GM12878 (cell line): ENCODE data around the gene TACR1. TPM values are rescaled to one million over a fixed set of nuclear protein-coding genes. Genes with fewer than 3 reads are reported as not detected.

Source experiments
- ATAC-seq: fragments of 200-7000 bp; cut with Tn5 transposase; 3 replicates; pipeline ENCODE4 v1.9.1; 2020; ENCODE audit warnings: mild to moderate bottlenecking, moderate library complexity
- BruUV-seq: library from RNA; stranded (reverse); fragments of 400-500 nt; replicated peaks from 2 replicates; lab custom pipeline; 2021; lab: Mats Ljungman, UMichigan
- CTCF ChIA-PET: fragments of 300-600 bp; sonication (Branson Sonifier 250); formaldehyde crosslinking; extraction: SDS; loops from one replicate; lab custom pipeline; 2021; ENCODE audit warnings: inconsistent platforms; lab: Yijun Ruan, JAX
- POLR2A ChIA-PET: fragments of 350-600 bp; formaldehyde crosslinking; extraction: SDS; loops from one replicate; lab custom pipeline; 2021; ENCODE audit warnings: inconsistent platforms; lab: Charles Lee
- RAD21 ChIA-PET: fragments of 300-600 bp; sonication (Branson Sonifier 250); formaldehyde crosslinking; loops from one replicate; lab custom pipeline; 2023; ENCODE audit warnings: antibody characterized with exemption; ENCODE audit not compliant: unreplicated experiment; lab: Charles Lee
- SMC1A ChIA-PET: fragments of 300-600 bp; sonication (Branson Sonifier 250); formaldehyde crosslinking; loops from one replicate; lab custom pipeline; 2023; ENCODE audit not compliant: unreplicated experiment, uncharacterized antibody; lab: Charles Lee
- DNase-seq: peaks from one replicate; pipeline ENCODE4 v3.0.0-alpha.2; 2011; ENCODE audit warnings: low read depth, low spot score
- FAIRE-seq: peaks from 3 replicates; lab custom pipeline; 2011; peaks lifted over from hg19 to GRCh38; lab: Jason Lieb, UNC
- H2AFZ ChIP-seq: 2 replicates; pipeline ENCODE4 v1.6.0; 2011; ENCODE audit warnings: low read depth, low read length, control low read depth; ENCODE audit not compliant: control insufficient read depth
- H3K27ac ChIP-seq: 2 replicates; pipeline ENCODE4 v1.5.1; 2011; ENCODE audit warnings: control low read depth; ENCODE audit not compliant: control insufficient read depth, insufficient read depth
- H3K27me3 ChIP-seq, 2 experiments: replicated peaks in 1 of 2; 2 replicates each; pipeline versions ENCODE4 v1.6.0 to v1.6.1; 2011; ENCODE audit warnings: low read length in 1 of 2; ENCODE audit not compliant: control insufficient read depth in 2 of 2, insufficient read depth in 2 of 2
- H3K36me3 ChIP-seq, 2 experiments: 2 replicates each; pipeline ENCODE4 v1.5.1; 2011; ENCODE audit warnings: low read length in 1 of 2; ENCODE audit not compliant: control insufficient read depth in 2 of 2, insufficient read depth in 2 of 2
- H3K4me1 ChIP-seq: 2 replicates; pipeline ENCODE4 v1.6.1; 2011; ENCODE audit warnings: mild to moderate bottlenecking, low read length, moderate library complexity, mixed read lengths; ENCODE audit not compliant: control insufficient read depth, insufficient read depth
- H3K4me2 ChIP-seq: 2 replicates; pipeline ENCODE4 v1.6.0; 2011; ENCODE audit warnings: control low read depth; ENCODE audit not compliant: control insufficient read depth, insufficient read depth
- H3K4me3 ChIP-seq: fragments of 200-600 bp; sonication (generic); 2 replicates; pipeline ENCODE4 v1.5.1; 2016
- H3K79me2 ChIP-seq: 2 replicates; pipeline ENCODE4 v1.6.0; 2011; ENCODE audit warnings: low read length; ENCODE audit not compliant: control insufficient read depth, insufficient read depth
- H3K9ac ChIP-seq: 2 replicates; pipeline ENCODE4 v1.8.0; 2011; ENCODE audit warnings: low read length, control low read depth, mixed read lengths; ENCODE audit not compliant: control insufficient read depth, insufficient read depth
- H3K9me3 ChIP-seq: replicated peaks from 3 replicates; pipeline ENCODE4 v1.5.1; 2011; ENCODE audit warnings: mild to moderate bottlenecking, low read length; ENCODE audit not compliant: control insufficient read depth, insufficient read depth
- H4K20me1 ChIP-seq: 2 replicates; pipeline ENCODE4 v1.6.0; 2011; ENCODE audit not compliant: control insufficient read depth, insufficient read depth
- CBFB ChIP-seq: IDR thresholded peaks from 2 replicates; pipeline ENCODE4 v1.6.1; 2016; ENCODE audit warnings: antibody characterized with exemption, low read depth
- CHD1 ChIP-seq: IDR thresholded peaks from 2 replicates; pipeline ENCODE4 v1.6.1; 2012; ENCODE audit warnings: low read depth, low read length, improper control_type of control experiment
- CREM ChIP-seq: IDR thresholded peaks from 2 replicates; pipeline ENCODE4 v1.6.1; 2014; ENCODE audit warnings: antibody characterized with exemption, low read depth
- IKZF2 ChIP-seq, 2 experiments: fragments of 450-650 bp; IDR thresholded peaks; 2 replicates each; pipeline ENCODE4 v1.6.1; 2017; ENCODE audit warnings: mild to moderate bottlenecking in 2 of 2, moderate library complexity in 2 of 2
- IRF4 ChIP-seq: IDR thresholded peaks from 2 replicates; pipeline ENCODE4 v1.6.1; 2011; ENCODE audit warnings: low read depth, low read length
- MXI1 ChIP-seq: fragments of 150-350 bp; IDR thresholded peaks from 2 replicates; pipeline ENCODE4 v1.6.1; 2011; ENCODE audit warnings: low read depth, mild to moderate bottlenecking, inconsistent platforms, low read length, improper control_type of control experiment
- NFYB ChIP-seq: IDR thresholded peaks from 2 replicates; pipeline ENCODE4 v1.6.1; 2011; ENCODE audit warnings: low read depth, mild to moderate bottlenecking, low read length, improper control_type of control experiment, moderate library complexity; ENCODE audit not compliant: insufficient read depth
- NRF1 ChIP-seq: conservative IDR thresholded peaks from 2 replicates; pipeline ENCODE4 v1.6.1; 2011; ENCODE audit warnings: mild to moderate bottlenecking, low read depth, low read length, improper control_type of control experiment
- RCOR1 ChIP-seq: conservative IDR thresholded peaks from 2 replicates; pipeline ENCODE4 v1.6.1; 2012; ENCODE audit warnings: low read depth, low read length, improper control_type of control experiment
- RUNX3 ChIP-seq: IDR thresholded peaks from 2 replicates; pipeline ENCODE4 v1.6.1; 2012; ENCODE audit warnings: low read length, inconsistent platforms
- ZBTB40 ChIP-seq: fragments of 450-650 bp; IDR thresholded peaks from 2 replicates; pipeline ENCODE4 v1.6.1; 2016; ENCODE audit warnings: mild to moderate bottlenecking, moderate library complexity, borderline replicate concordance
- ZNF24 ChIP-seq: fragments of 450-650 bp; IDR thresholded peaks from 2 replicates; pipeline ENCODE4 v1.6.1; 2017; ENCODE audit warnings: antibody characterized with exemption, mild to moderate bottlenecking
- ZNF687 ChIP-seq: fragments of 450-650 bp; IDR thresholded peaks from 2 replicates; pipeline ENCODE4 v1.6.1; 2017; ENCODE audit warnings: mild to moderate bottlenecking, moderate library complexity
- WGBS: methylation state at CpG from one replicate; pipeline ENCODE4 v1.1.6; 2016; ENCODE audit warnings: low lambda C conversion rate; ENCODE audit not compliant: insufficient replicate concordance, insufficient coverage; ENCODE audit errors: missing lambda C conversion rate; 5-methylcytosine and 5-hydroxymethylcytosine counted together
- in situ Hi-C: fragments of 300-500 bp; cut with MboI; formaldehyde crosslinking; loops from 9 replicates; pipeline ENCODE4 v1.14.3; 2018; ENCODE audit warnings: mixed read lengths
- intact Hi-C: fragments of 100-400 bp; cut with micrococcal nuclease; formaldehyde crosslinking; loops from one replicate; pipeline ENCODE4 v1.14.2; 2022; ENCODE audit not compliant: unreplicated experiment
- polyA plus RNA-seq, 11 experiments: library from polyadenylated mRNA; depleted of rRNA in 4 of 11; unstranded in 6 of 11; stranded (reverse) in 5 of 11; fragments of >200 nt; fragmentation: Nextera tagmentation in 4 of 11; fragmentation: Illumina TruSeq in 1 of 11; extraction: Ambion mirVana in 4 of 11; extraction: Trizol in 1 of 11; gene quantifications; 1 replicate in 1 of 11; 2 replicates in 10 of 11; pipeline versions ENCODE4 v1.2.1 to v1.2.3, GENCODE V29; 2011 to 2016; ENCODE audit warnings: inconsistent platforms in 2 of 11, missing spikeins in 2 of 11, low read depth in 1 of 11
- total RNA-seq, 4 experiments: library from RNA; depleted of rRNA in 3 of 4; stranded (reverse); fragments of >200 nt in 3 of 4; fragmentation: Illumina TruSeq in 1 of 4; extraction: Trizol in 1 of 4; gene quantifications; 2 replicates each; pipeline versions ENCODE4 v1.2.1 to v1.2.3, GENCODE V29; 2013 to 2021

The TACR1 gene
- total and polyA plus RNA-seq, 10 of the 15 experiments (the other 5 are each of a cell fraction or from before 2014, with no cell fraction given), result 0.04 to 1.4 (median 0.15) TPM

GRCh38 chr2:75021672-75022071 is 177.6 kb downstream of the TACR1 start:
- CTCF ChIA-PET, result interaction anchor here (1.2 kb wide), 3 partner anchors 42 to 587 kb away, joined by 3 to 4 read pairs (median 3); no protein-coding TSS in a partner anchor

More at GRCh38 chr2:75021672-75022071, 177.6 kb downstream of the TACR1 start:
- TF ChIP-seq CBFB (no peak), NFYB (no peak), ZBTB40 (no peak), IRF4 (no peak), NRF1 (no peak), CHD1 (no peak), CREM (no peak), MXI1 (no peak), RCOR1 (no peak), IKZF2 (IDR thresholded peaks at IDR 0.05) (no peak), ZNF24 (no peak), ZNF687 (no peak), RUNX3 (no peak)
- Histone ChIP-seq H3K4me3 (no peak overlapping the region), H2AFZ (no peak overlapping the region), H3K27me3 (no peaks in the 10 kb centered on the region), H3K9ac (no peak overlapping the region), H4K20me1 (no peaks in the 10 kb centered on the region), H3K79me2 (no peaks in the 10 kb centered on the region), H3K27ac (no peak overlapping the region), H3K4me1 (no peaks in the 10 kb centered on the region), H3K36me3 (no peaks in the 10 kb centered on the region), H3K9me3 (no peaks in the 10 kb centered on the region), H3K4me2 (no peak overlapping the region)
- no peak for ATAC-seq
- no TSS peak for BruUV-seq
- RAD21 ChIA-PET, result no interaction called here
- intact Hi-C loops, result no loop called here
- in situ Hi-C loops, result no loop called here
- SMC1A ChIA-PET, result interaction anchor here (0.7 to 1.4 kb wide), 4 partner anchors 18 to 586 kb away, joined by 3 to 5 read pairs (median 4); no protein-coding TSS in a partner anchor
- POLR2A ChIA-PET, result no interaction called here
- no peak for FAIRE-seq
- no peak for DNase-seq
- 76% methylated on average over 1 of the region's 1 CpG for WGBS
